ENCODE data around the gene NUTF2.

DNA sequence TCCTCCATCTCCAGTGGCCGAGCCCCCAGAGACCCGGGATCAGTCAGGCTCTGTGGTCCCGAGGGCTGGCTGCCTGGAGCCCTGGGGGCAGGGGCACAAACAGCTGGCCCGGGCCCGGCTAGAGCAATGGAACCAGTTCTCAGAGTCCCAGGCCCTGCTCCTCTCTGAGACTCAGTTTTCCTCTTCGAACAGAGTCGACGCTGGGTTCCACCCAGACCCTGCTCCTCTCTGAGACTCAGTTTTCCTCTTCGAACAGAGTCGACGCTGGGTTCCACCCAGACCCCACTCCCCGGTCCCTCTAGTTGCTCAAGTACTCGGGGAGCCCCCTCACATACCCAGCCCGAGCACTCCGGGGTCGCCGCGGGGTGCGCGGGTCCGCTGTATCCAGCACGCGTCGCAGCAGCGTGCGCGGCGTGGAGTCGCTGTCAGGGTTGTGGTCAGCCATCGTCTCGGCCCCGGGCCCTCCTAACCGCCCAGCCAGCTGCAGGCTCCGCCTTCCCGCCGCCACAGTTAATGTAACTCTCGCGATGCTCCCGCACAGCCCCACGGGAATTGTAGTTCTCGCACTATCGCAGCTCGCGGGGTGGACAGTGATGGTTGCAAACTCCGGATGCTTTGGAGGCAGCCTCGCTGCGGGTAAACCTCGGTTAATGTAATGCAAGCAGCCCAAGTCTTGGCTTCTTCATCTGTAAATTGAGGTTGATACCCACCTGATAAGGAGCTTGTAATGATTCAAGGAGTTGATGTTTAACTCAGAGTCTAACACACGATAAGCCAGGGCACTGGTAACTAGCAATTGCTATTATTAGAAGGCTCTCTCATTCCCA lies 13.1 kb upstream of the NUTF2 start:
- no peak for TF ChIP-seq CTCF (conservative IDR thresholded peaks at IDR 0.05 in 1 of 2, IDR thresholded peaks at IDR 0.05 in 1 of 2; ENCODE audit: low read depth in 1 of 2, low read length in 2 of 2)
- no peak for TF ChIP-seq EZH2 (IDR thresholded peaks at IDR 0.05; ENCODE audit: low read length, missing control alignments)

Data from fibroblast of lung (primary cell).